NCI-H526 (cell line): Measurements from ENCODE around the gene VPS8.
"Not testable (repeated sequence)": the region's sequence is repeated elsewhere in the genome, so short reads cannot be mapped to it uniquely, and the experiment has no call there.

Experiments
- DNase-seq, 2 experiments: peaks; one replicate each; lab custom pipeline; 2025; lab: John Stamatoyannopoulos, UW

VPS8 gene

DNA sequence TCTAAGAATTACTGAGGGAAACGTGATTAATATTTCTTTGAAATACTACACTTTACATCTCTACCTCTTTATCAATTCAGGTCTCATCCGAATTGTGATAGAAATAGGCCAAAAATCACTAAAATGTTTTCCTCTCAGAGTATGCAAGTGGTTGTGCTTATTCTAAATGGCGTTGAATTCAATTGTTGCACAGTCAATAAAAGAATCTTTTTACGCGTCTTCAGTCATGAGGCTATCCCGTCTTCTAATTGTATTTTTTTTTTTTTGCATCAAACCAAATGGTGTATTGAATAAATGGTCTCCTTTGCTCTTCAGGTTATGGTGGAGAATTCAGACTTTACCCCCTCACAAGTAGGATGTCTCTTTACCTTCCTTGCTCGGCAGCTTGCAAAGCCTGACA, 112.6 kb downstream of the VPS8 start:
- no peak for DNase-seq

DNA sequence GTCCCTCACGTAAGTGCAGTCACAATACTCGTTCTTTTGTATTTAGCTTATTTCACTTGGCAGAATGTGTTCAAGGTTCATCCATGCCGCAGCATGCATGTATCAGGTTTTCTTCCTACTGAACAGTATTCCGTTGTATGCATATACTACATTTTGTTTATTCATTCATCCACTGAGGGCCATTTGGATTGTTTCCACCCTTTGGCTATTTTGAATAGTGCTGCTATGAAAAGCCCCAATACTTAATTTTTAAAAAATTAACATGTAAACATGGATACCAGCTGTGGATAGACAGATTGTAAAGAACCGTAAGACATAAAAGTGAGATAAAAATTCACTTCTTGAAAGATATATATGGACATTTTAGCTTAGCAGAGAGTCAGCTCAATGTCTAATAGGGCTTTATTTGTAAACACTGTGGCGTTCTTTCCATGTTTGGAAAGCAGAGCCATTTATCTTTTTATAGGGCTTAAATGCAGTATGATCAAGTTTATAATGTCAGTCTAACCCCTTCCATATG, 115.9 kb downstream of the VPS8 start:
- no peak for DNase-seq

DNA sequence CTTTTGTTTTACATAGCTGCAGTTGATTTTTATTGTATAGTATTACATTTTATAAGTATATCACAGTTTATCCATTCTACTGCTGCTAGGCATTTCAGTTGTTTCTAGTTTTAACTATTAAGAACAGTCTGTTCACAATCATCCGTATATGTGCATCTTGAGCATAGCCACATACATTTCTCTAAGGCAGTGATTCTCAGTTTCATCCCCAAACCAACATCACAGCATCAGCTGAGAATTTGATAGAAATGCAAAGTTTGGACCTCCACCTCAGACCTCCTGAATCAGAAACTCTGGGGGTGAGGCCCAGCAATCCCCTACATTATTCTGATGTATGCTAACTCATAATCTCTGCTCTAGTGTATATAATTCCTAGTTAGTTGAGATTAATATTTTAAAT, 120.8 kb downstream of the VPS8 start:
- no peak for DNase-seq

DNA sequence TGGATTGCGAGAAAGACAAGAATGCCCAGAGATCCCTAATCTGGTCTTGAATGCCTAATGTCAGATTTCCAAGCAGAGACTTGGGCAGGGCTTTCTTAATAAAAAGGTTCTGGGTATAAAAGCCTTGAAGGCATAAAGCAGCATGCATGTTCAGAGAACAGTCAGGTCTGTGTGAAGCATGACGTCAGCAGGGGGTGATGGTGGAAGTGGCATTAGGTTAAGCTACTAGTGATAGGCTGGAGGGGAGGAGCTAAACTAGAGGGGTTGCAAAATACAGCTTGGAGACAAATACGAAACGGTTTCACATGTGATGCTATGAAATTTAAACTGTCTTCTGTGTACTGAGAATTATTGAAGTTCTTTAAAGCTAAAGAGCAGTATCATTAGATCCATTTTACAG, 125.6 kb downstream of the VPS8 start:
- DNase-seq = no peak

DNA sequence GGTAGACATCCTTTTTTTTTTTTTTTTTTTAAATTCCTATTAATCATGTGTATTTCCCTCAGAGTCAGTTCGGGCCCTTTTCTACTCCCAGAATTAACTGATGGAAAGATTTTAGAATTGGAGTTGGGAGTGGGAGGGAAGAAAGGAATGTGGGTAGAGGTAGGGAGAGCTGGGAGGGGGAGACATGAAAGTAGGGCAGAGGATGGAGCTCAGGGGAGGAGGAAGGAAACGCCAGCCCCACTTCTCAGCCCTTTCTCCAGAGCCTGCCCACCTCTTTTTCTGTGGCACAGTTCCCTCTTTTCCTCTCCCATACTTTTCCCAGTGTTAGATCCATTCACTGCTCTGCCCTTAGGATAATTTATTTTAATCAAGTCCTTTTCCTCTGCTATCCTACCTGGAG, 129.4 kb downstream of the VPS8 start:
- no peak for DNase-seq

DNA sequence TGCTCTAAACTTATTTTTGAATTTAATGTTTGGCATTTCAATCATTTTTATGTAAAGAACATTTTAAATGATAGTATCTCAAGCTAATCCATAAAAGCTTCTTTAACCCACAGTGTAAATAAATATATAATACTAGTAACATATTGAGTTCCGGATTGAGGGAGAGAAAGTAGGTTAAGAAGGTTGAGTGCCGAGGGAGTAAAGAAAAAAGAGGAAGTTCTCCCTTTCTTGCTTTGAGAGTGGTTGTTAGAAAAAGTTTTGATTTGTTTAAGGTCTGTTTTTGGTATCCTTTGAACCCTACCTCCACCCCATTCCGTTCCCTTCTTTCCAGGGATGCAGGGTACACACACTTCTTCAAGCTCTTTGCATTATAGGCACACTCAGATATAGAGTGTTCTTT, 130.8 kb downstream of the VPS8 start:
- no peak for DNase-seq

DNA sequence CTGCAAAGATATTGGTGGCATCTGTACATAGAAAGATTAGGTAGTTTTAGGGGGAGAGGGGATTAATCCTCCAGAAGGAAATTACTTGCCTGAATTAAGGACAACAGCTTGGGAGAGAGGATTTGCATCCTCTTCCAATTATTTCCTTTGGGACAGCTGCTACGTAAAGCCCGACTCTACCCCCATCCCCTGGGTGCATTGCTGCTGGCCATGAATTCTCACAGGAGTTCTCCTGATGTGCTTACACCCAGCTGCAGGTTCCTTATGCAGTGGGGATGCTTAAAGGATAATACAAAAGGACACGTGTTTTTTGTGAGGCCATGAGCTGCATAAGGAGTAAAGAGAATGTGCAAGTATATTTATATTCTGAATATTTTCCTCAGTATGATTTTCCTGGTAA, 132.3 kb downstream of the VPS8 start:
- peak in 1 of 2 experiments; percentile 8 for DNase-seq

DNA sequence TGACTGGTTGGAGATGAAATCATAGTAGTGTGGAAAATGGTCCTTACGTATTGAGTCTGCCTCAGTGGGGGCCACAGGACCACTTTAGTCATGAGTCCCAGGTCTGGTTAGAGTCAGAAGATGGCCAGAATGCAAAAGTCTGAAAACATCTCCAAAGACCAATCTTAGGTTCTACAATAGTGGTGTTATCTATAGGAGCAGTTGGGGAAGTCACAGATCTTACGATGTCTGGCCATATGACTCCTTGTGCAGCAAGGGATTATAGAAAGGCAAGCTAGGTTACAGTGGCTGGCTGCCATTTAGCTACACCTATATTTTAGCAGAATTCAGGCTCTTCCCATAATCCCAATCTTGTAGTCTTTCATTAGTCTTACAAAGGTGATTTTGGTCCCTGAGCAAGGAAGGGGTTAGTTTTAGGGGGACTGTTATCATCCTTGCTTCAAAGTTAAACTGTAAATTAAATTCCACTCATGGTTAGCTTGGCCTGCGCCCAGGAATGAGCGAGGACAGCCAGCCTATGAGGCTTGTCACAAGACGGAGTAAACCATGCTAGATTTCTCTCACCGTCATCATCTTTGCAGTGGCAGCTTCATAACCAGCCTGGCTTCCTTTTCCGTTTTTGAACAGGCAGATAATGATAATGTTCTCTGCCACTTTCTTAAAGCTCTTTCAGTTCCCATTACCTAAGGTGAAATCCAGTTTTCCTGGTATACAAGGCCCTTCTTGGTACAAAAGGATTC, 134.1 kb downstream of the VPS8 start:
- DNase-seq = no peak

DNA sequence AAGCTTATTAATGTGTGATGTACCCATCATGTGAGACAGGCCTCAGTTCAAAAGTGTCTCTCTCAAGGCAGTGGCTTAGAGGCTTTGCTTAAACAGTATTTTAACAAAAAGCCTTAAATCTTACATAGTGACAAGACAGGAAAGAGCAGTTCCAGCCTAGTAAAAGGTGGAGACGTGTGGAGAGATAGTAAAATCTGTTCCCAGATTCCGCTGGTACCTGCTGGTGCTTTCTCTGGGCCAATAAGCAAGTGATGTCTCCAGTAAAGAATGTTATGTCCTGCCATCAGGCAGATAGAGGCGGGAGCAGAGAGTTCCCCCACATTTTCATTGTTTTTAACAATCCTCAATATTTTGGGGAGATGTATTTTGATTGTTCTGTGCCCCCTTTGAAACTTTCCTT, 135.0 kb downstream of the VPS8 start:
- DNase-seq = no peak

DNA sequence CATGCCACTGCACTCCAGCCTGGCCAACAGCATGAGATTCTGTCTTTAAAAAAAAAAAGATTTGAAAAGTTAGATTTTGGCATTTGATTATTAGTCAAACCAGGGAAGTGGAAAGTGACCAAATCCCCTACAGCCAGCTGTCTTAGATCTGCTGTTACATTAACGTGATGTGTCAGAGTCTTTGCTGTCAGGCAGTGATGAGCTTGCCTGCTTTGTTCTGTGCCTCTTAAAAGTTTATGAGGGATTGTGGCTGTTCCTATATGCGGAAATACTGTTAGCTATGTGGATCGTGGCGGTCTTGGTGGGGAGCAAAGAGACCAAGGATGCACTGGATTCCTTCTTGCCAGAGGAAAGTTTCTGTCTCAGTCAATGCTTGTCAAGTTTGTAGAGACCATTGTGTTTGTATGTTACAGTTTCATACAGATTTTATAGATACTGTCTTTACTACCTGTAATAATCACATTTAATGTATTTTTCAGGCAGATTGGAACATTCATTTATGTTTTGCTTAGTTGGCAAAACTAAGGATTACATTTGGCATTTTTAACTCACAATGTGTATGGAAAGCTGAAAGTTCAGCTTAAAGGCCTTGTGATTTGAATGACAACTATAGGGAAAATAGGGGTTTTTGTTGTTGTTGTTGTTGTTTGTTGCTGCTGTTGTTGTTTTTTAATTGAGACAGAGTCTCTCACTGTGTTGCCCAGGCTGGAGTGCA, 137.4 kb downstream of the VPS8 start:
- DNase-seq = no peak

DNA sequence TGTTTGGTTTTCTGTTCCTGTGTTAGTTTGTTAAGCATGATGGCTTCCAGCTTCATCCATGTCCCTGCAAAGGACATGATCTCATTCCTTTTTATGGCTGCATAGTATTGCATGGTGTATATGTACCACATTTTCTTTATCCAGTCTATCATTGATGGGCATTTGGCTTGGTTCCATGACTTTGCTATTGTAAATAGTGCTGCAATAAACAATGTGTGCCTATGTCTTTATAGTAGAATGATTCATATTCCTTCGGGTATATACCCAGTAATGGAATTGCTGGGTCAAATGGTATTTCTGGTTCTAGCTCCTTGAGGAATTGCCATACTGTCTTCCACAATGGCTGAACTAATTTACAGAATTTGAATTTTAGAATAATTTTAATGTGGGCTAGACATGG, 138.8 kb downstream of the VPS8 start:
- not testable (repeated sequence) for DNase-seq

DNA sequence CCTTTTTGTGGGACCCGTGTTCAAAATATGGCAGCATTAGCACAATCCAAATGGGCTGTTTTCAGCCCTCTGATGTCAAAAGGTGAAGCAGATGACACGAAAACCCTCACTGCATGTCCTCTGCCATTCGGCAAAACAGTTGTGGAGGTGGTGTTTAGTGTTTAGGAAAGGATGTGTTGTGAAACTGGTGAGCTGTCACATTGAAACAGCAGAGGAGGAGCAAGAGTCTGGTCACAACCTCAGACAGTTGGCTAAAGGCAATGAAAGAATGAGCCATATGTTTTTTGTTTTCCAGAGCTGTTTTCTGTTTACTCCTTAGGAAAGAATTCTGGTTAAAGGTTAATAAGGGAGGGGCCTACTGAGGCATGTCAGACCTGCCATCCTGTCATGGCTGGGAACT, 140.7 kb downstream of the VPS8 start:
- DNase-seq = no peak

DNA sequence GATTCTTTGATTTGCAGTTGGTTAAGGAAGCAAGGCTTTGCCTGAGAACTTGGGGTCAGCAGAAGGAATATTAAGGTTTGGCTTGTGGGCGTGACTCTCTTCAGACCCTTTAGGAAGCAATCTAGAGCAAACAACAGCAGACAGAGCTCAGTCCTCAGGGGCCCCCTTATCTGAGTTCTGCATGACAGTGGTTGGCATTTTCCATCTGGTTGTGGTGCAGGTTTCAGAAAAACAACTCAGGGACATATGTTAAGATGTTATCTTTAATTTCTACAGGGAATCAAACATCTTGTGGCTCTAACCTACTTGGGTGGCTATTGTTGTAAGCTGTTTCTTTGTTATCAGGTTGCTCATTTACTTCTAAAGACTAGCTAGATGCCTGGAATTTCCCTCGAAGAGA, 141.4 kb downstream of the VPS8 start:
- no peak for DNase-seq

DNA sequence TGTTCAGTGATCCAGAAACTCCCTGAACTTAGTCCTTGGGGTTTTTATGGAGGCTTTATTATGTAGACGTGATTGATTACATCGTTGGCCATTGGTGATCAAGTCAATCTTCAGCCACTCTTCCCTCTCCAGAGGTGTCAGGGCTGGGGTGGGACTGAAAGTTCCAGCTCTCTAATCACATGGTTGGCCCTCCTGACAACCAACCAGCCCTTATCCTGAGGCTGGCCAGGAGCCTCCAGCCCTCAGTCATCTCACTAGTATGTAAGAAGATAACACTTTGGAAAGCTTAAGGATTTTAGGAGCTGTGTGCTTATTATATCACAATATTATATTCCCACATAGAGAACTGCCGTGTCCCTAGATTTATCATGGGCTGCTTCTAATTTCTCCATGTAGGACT, 142.3 kb downstream of the VPS8 start:
- DNase-seq = no peak

DNA sequence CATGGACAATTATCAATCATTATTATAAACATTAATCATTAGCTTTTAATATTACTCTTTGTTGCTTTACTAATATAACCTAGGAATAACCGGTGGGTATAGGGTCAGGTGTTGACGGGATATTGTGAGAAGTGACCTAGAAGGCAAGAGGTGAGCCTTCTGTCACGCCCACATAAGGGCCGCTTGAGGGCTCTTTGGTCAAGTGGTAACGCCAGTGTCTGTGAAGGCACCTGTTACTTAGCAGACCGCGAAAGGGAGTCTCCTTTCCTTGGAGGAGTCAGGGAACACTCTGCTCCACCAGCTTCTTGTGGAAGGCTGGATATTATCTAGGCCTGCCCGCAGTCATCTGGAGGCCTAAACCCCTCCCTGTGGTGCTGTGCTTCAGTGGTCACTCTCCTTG, 142.9 kb downstream of the VPS8 start:
- DNase-seq = not testable (repeated sequence)

DNA sequence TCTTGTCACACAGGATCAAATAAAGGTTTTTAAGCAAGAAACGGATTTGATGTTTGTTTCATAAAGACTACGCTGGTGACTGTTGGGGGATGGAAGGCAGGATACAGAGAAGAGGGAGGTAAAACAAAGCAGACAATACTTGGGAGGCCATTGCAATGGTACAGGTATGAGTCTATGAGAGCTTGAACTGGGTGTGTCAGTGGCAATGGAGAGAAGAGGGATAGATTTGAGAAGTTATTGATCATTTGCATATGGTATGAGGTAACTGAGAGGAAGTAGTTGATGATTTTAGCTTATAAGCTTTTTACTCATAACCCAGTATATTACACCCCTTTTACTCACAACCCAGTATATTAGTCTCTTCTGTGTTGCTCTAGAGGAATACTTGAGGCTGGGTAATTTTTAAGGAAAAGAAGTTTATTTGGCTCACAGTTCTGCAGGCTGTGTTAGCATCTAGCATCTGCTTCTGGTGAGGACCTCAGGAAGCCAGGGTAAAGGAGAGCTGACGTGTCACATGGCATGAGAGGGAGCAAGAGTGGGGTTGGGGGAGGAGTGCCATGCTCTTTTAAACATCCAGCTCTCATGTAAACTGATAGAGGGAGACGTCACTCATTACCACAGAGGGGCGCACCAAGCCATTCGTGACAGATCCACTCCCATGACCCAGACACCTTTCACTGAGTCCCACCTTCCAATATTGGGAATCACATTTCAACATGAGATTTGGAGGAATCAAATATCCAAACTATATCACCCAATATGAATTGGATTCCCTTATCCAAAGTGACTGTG, 153.9 kb downstream of the VPS8 start:
- DNase-seq = no peak

DNA sequence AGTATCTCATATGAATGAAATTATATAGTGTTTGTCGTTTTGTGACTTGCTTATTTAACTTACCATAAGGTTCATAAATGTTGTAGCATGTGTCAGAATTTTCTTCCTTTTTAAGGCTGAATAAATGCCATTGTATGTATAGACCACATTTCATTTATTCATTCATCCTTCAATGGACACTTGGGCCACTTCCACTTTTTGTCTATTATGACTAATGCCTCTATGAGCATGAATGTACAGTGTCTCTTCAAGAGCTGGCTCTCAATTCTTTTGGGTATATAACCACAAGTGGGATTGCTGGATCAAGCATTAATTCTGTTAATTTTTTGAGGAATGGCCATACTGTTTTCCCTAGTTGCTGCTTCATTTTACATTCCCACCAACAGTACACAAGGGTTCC, 156.1 kb downstream of the VPS8 start:
- DNase-seq = no peak

DNA sequence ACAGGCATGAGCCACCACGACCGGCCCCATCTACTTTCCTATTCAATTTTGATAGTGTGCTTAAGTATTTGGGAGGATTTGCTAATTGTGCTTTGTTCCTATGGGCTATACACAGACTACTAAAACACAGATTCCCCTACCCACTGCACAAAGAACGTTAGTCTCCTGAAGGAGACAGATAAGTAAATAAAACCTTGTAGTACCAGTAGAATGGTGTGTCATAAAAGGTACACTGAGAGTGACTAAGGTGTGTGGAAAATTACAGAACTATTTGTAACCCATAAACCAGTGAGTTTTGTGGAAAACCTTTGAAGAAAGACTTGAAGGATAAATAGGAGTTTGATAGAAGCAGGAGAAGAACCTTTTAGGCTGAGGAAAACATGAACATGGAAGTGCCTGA, 158.2 kb downstream of the VPS8 start:
- DNase-seq = no peak

DNA sequence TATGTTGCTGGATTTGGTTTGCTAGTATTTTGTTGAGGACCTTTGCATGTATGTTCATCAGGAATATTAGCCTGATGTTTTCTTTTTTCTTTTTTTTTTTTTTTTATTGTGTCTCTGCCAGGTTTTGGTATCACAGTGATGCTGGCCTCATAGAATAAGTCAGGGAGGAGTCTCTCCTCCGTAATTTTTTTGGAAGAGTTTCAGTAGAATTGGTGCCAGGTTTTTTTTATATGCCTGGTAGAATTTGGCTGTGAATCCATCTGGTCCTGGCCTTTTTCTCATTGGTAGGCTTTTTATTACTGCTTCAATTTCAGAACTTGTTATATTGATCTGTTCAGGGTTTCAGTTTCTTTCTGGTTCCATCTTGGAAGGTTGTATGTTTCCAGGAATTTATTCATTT, 165.8 kb downstream of the VPS8 start:
- DNase-seq = no peak

DNA sequence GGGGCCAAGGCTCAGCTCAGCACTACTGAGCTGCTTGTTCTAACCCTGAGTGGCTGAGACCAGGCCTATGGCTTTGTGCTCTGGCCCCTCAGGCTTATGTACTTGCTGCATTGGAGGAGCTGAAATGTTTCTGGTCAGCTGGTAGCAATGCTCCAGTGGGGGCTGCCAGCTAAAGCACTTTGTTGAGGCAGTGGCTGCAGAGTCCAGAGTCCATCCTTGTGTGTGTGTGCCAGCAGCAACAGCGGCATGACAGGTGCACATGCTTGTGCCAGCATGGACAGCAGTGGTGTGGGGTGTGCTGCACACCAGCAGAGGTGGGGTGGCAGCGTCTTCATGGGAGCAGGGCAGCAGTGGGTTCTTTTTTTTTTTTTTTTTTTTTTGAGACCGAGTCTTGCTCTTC, 169.1 kb downstream of the VPS8 start:
- DNase-seq = peak in 1 of 2 experiments; percentile 46

DNA sequence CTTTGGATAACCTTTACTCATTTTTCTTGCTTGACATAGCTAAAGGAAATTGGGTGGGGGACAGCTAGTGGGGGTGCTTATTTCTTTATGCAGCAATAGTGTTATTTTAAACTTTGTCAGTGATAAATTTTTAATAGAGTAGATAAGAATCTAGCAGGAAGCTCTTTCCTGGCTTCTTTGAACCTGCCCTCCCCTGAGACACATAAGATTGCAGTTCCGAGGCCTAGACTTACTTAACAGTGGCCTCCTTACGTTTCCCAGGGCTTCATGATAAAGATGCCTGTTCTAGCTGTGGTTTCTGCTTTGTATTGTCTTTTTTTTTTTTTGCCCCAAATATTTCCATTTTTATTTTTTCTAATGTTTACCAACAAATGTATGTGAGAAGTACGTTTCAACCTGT, 170.1 kb downstream of the VPS8 start:
- no peak for DNase-seq

DNA sequence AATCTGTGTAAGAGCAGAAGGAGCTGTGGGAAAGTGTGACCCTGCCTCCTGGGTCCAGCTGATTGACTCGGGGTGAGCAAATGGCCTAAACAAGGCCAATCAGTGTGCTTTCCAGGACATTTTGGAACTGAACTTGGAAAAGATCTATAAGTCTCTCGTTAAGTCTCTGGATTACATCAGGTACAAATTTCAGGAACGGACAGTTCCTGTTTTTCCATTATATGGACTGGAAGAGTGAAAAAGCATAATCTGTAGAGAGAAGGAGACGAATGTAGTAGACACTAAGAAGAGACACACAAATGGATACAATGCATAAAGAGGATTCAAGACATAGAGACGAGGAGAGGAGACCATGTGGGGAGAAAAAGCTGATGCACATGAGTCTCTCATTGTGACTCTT, 173.6 kb downstream of the VPS8 start:
- DNase-seq = no peak

DNA sequence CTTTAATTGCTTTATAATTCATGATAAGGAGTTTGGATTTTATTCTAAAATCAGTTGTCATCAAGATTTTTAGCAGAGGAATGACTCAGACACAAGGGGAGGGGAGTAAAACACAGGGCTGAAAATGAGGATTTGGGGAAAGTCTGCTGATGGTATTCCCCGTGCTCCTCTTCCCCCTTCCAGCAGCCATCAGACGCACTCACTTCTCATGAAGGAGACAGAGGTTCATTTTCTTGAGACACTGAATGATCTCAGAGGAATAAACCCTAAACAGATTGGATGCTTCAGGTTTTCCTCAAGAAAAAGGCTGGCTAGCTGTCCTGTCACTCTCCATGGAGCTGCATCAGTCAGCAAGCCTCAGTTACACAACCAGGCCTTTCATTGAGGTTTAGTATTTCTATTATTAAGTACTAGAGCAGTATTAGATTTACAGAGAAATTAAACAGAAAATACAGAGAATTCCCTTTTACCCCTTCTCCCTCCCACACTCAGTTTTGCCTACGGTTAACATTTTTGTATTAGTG, 174.5 kb downstream of the VPS8 start:
- DNase-seq = no peak
